ENCODE data around the gene ZC3H18. TPM values are rescaled to one million over a fixed set of nuclear protein-coding genes. Genes with fewer than 3 reads are reported as not detected.

Gene ZC3H18
- total RNA-seq, 1 donor from 2014 or later: 49.3 TPM

GRCh38 chr16:88538366-88539060 is 31.7 kb upstream of the ZC3H18 start:
- Mint-ChIP-seq H3K27ac (ENCODE audit: unreplicated experiment) (no peak overlapping the region), H3K4me3 (ENCODE audit: unreplicated experiment) (peak overlapping the region; percentile 9), H3K4me1 (ENCODE audit: unreplicated experiment) (peaks cover 6% of the 10 kb centered on the region), H3K9me3 (ENCODE audit: unreplicated experiment) (no peaks in the 10 kb centered on the region), H3K36me3 (ENCODE audit: low read depth, unreplicated experiment) (peaks cover 5% of the 10 kb centered on the region), H3K27me3 (ENCODE audit: unreplicated experiment) (peaks cover 10% of the 10 kb centered on the region)
- DNase-seq (ENCODE audit: low spot score): no peak
- TF ChIP-seq CTCF (IDR thresholded peaks at IDR 0.05; ENCODE audit: unreplicated experiment): no peak

- TF ChIP-seq CTCF (IDR thresholded peaks at IDR 0.05; ENCODE audit: unreplicated experiment): no peak
- no peak overlapping the region for H3K27ac Mint-ChIP-seq (ENCODE audit: unreplicated experiment)
- H3K4me3 Mint-ChIP-seq (ENCODE audit: unreplicated experiment): no peak overlapping the region
- DNase-seq (ENCODE audit: low spot score): no peak
- H3K36me3 Mint-ChIP-seq (ENCODE audit: low read depth, unreplicated experiment): peaks cover 5% of the 10 kb centered on the region
- peaks cover 10% of the 10 kb centered on the region for H3K27me3 Mint-ChIP-seq (ENCODE audit: unreplicated experiment)
- no peaks in the 10 kb centered on the region for H3K9me3 Mint-ChIP-seq (ENCODE audit: unreplicated experiment)
- peaks cover 6% of the 10 kb centered on the region for H3K4me1 Mint-ChIP-seq (ENCODE audit: unreplicated experiment)
Observed at GRCh38 chr16:88539261-88539651, 30.9 kb upstream of the ZC3H18 start.

- TF ChIP-seq CTCF (IDR thresholded peaks at IDR 0.05; ENCODE audit: unreplicated experiment): no peak
- no peak overlapping the region for H3K27ac Mint-ChIP-seq (ENCODE audit: unreplicated experiment)
- no peak overlapping the region for H3K4me3 Mint-ChIP-seq (ENCODE audit: unreplicated experiment)
- no peaks in the 10 kb centered on the region for H3K9me3 Mint-ChIP-seq (ENCODE audit: unreplicated experiment)
- peaks cover 10% of the 10 kb centered on the region for H3K27me3 Mint-ChIP-seq (ENCODE audit: unreplicated experiment)
- peaks cover 6% of the 10 kb centered on the region for H3K4me1 Mint-ChIP-seq (ENCODE audit: unreplicated experiment)
- H3K36me3 Mint-ChIP-seq (ENCODE audit: low read depth, unreplicated experiment): peaks cover 5% of the 10 kb centered on the region
- DNase-seq (ENCODE audit: low spot score): no peak
Observed at GRCh38 chr16:88539652-88540345, 30.4 kb upstream of the ZC3H18 start.

- H3K4me3 Mint-ChIP-seq (ENCODE audit: unreplicated experiment): no peak overlapping the region
- no peak for DNase-seq (ENCODE audit: low spot score)
- peaks cover 5% of the 10 kb centered on the region for H3K36me3 Mint-ChIP-seq (ENCODE audit: low read depth, unreplicated experiment)
Observed at GRCh38 chr16:88540346-88540977, 29.7 kb upstream of the ZC3H18 start.

More at GRCh38 chr16:88540346-88540977, 29.7 kb upstream of the ZC3H18 start:
- H3K9me3 Mint-ChIP-seq (ENCODE audit: unreplicated experiment): no peaks in the 10 kb centered on the region
- H3K27ac Mint-ChIP-seq (ENCODE audit: unreplicated experiment): no peak overlapping the region
- peaks cover 11% of the 10 kb centered on the region for H3K27me3 Mint-ChIP-seq (ENCODE audit: unreplicated experiment)
- no peak for TF ChIP-seq CTCF (IDR thresholded peaks at IDR 0.05; ENCODE audit: unreplicated experiment)
- H3K4me1 Mint-ChIP-seq (ENCODE audit: unreplicated experiment): peaks cover 6% of the 10 kb centered on the region

Data from endothelial cell (in vitro differentiated cells).